IMR-90 (cell line): Measurements from ENCODE around the gene TAF10. TPM values are rescaled to one million over a fixed set of nuclear protein-coding genes. Genes with fewer than 3 reads are reported as not detected.

Source experiments
- CEBPB ChIP-seq: IDR thresholded peaks from 2 replicates; pipeline ENCODE4 v1.6.1; 2012; ENCODE audit warnings: low read depth, low read length, improper control_type of control experiment
- CTCF ChIP-seq: conservative IDR thresholded peaks from 2 replicates; pipeline ENCODE4 v1.5.1; 2012; ENCODE audit warnings: mild to moderate bottlenecking, low read depth, low read length, improper control_type of control experiment
- FOS ChIP-seq: fragments of 150-350 bp; IDR thresholded peaks from 2 replicates; pipeline ENCODE4 v1.6.1; 2016; ENCODE audit warnings: low read depth, low read length
- MAZ ChIP-seq: IDR thresholded peaks from 2 replicates; pipeline ENCODE4 v1.6.1; 2012; ENCODE audit warnings: low read depth, mild to moderate bottlenecking, low read length, improper control_type of control experiment, moderate library complexity, borderline replicate concordance
- POLR2A ChIP-seq: IDR thresholded peaks from 2 replicates; pipeline ENCODE4 v1.6.1; 2012; ENCODE audit warnings: mild to moderate bottlenecking, low read depth, low read length
- SMC3 ChIP-seq: fragments of 150-350 bp; IDR thresholded peaks from 2 replicates; pipeline ENCODE4 v1.6.1; 2016; ENCODE audit warnings: low read depth, mild to moderate bottlenecking, antibody characterized with exemption, low read length, moderate library complexity
- polyA plus RNA-seq, 3 experiments: library from polyadenylated mRNA; depleted of rRNA; stranded (reverse); fragments of >200 nt; gene quantifications; 2 replicates each; pipeline ENCODE4 v1.2.3, GENCODE V29; 2012; ENCODE audit warnings: low replicate concordance in 1 of 3
- total RNA-seq: library from RNA; depleted of rRNA; stranded (reverse); fragments of >200 nt; gene quantifications from 2 replicates; pipeline ENCODE4 v1.2.3, GENCODE V29; 2012

TAF10 gene
- total and polyA plus RNA-seq, 2 of the 4 experiments (the other 2 are of a cell fraction) = 18.6 to 132 TPM

GRCh38 chr11:6620636-6621035 lies 8.6 kb upstream of the TAF10 start (continued):
- TF ChIP-seq CTCF (no peak), SMC3 (no peak), POLR2A (no peak), FOS (no peak), CEBPB (no peak), MAZ (no peak)
